ENCODE data around the gene CDH23. TPM values are rescaled to one million over a fixed set of nuclear protein-coding genes. Genes with fewer than 3 reads are reported as not detected.
A peak's percentile ranks its signal among the peaks of the same experiment; 100 is the strongest.

Gene CDH23
- total RNA-seq, 2 donors from 2014 or later: 3.9 to 4.4 TPM

DNA sequence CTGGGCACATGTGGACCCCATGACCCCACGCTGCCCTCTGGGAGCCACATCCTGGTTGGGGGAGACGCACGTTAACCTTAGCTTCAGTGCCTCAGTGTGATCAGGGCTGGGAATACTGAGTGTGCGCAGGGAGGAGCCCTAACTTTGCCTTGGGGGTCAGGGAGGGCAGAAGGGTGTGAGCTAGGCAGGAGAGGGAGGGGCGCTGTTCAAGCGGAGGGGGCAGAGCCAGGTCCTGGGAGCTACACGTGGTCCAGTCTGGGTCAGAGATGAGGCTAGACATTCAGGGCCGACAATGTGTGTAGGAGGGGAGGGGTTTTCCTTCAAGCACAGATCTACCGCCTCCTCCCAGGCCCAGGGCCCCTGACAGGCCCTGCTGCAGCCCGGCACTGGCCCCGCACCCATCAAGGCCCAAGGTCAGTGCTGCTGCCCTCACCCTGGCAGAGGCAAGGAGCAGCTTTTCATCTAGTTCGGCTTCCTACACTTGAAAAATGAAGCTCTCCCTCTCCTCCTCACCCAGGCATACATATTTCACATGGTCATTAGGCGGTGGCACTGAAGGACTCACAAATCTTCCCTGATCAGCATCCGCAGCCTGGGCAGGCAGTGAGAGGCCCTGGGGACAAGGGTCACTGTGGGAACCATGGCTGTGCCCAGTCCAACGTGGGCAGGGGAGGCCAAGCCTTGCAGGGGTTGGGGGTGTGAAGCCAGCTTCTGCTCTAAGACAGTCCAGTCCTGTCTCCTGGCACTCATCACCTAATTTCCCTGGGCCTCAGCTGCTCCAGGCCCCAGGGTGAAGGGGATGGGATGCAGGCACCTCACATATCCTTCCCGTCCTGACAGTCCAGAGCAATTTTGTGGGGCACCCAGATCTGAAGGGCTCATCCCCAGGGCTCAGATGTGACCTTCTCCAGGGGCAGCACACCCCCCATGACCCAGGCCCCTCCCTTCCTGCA lies 275.6 kb downstream of the CDH23 start:
- no peak for DNase-seq (ENCODE audit: low spot score)
- Histone ChIP-seq H3K9me3 (no peaks in the 10 kb centered on the region), H3K27ac (no peak overlapping the region), H3K4me3 (no peak overlapping the region), H3K27me3 (no peaks in the 10 kb centered on the region), H3K36me3 (no peaks in the 10 kb centered on the region), H3K4me1 (no peaks in the 10 kb centered on the region)
- TF ChIP-seq, protein P1, sequence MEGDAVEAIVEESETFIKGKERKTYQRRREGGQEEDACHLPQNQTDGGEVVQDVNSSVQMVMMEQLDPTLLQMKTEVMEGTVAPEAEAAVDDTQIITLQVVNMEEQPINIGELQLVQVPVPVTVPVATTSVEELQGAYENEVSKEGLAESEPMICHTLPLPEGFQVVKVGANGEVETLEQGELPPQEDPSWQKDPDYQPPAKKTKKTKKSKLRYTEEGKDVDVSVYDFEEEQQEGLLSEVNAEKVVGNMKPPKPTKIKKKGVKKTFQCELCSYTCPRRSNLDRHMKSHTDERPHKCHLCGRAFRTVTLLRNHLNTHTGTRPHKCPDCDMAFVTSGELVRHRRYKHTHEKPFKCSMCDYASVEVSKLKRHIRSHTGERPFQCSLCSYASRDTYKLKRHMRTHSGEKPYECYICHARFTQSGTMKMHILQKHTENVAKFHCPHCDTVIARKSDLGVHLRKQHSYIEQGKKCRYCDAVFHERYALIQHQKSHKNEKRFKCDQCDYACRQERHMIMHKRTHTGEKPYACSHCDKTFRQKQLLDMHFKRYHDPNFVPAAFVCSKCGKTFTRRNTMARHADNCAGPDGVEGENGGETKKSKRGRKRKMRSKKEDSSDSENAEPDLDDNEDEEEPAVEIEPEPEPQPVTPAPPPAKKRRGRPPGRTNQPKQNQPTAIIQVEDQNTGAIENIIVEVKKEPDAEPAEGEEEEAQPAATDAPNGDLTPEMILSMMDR (IDR thresholded peaks at IDR 0.05): no peak

DNA sequence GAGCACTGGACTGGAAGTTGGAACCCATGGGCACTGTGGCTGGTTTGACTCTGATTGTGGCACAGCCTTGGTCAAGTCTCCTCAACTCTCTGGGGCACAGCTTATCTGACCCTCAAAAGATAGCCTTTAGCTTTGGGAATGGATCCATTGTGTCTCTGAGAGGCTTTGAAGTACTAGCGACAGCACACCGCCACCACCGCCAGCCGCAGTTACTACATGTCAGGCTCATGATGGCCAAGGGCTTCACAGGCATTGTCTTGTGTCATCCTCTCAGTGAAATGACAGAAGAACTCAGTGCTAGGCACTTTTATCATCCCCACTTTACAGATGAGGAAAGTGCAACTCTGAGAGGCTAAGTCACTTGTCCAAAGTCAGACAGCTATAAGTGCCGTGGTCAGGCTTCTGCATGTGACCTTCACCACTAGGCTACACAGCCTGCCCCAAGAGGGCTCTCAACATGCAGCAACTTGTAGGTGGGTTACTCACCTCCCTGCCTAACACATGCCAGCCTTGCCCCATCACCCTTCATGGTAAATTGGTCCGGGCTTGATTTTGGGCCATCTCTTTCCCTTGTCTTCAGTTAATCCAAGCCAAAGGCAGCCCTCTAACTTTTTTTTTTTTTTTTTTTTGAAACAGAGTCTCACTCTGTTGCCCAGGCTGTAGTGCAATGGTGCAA lies 278.7 kb downstream of the CDH23 start:
- Histone ChIP-seq H3K4me3 (no peak overlapping the region), H3K4me1 (peaks cover 0 to 14% of the 10 kb centered on the region in 2 donors), H3K27ac (no peak overlapping the region), H3K9me3 (no peaks in the 10 kb centered on the region), H3K27me3 (no peaks in the 10 kb centered on the region), H3K36me3 (no peaks in the 10 kb centered on the region)
- DNase-seq (ENCODE audit: low spot score): no peak
- TF ChIP-seq, protein P1 (IDR thresholded peaks at IDR 0.05): no peak

DNA sequence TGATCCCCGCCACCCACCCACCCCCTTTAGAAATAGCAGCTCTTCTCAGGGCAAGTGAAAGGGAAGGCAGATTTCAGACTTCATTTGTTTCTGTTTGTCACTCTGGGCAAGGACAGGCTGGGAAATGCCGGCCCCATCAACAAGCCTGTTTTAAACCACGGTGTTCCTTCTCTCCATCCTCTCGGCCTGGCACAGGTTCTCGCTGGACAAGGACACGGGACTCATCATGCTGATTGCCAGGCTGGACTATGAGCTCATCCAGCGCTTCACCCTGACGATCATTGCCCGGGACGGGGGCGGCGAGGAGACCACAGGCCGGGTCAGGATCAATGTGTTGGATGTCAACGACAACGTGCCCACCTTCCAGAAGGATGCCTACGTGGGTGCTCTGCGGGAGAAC lies 280.5 kb downstream of the CDH23 start:
- H3K4me1 ChIP-seq: peaks cover 0 to 14% of the 10 kb centered on the region in 2 donors
- no peak overlapping the region for H3K4me3 ChIP-seq
- no peaks in the 10 kb centered on the region for H3K27me3 ChIP-seq
- H3K27ac ChIP-seq: no peak overlapping the region
- DNase-seq (ENCODE audit: low spot score): no peak
- no peaks in the 10 kb centered on the region for H3K9me3 ChIP-seq
- TF ChIP-seq, protein P1 (IDR thresholded peaks at IDR 0.05): no peak
- no peaks in the 10 kb centered on the region for H3K36me3 ChIP-seq

DNA sequence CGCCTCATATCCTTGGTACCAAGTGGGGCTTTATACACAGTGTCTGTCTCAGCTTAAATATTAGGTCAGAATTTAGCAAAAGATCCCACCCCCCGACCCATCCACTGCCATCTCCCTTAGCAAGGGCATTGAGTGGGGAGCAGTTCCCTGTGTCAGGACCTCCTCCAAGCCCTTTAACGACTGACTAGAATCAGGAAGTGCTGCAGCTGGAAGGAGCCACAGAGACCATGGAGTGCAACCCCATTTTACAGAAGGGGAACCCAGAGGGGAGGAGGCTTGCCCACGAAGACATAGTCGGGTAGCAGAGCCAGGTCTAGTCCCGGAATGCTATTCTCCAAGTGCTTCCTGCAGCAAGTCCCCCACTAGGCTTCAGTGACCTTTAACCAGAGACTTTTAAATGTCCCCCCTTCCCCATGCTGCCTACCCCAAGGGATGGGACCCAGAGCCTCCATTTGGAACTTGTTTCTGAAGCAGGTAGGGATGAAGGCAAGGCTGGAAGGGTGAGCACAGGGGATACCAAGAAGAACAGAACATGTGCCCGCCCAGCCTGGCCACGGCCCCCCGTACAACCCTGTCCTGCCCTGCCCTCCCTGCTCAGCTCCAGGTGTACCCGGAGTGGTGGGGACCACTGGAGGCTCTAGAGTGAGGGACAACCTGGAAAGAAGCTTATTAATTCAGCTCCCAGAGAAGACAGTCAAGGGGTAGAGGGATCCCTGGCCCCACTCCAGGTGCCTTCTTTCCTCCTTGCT lies 281.5 kb downstream of the CDH23 start:
- H3K4me3 ChIP-seq: no peak overlapping the region
- TF ChIP-seq, protein P1 (IDR thresholded peaks at IDR 0.05): no peak
- no peak overlapping the region for H3K27ac ChIP-seq
- DNase-seq (ENCODE audit: low spot score): no peak
- no peaks in the 10 kb centered on the region for H3K27me3 ChIP-seq
- no peaks in the 10 kb centered on the region for H3K36me3 ChIP-seq
- peaks cover 0 to 19% of the 10 kb centered on the region in 2 donors for H3K4me1 ChIP-seq
- no peaks in the 10 kb centered on the region for H3K9me3 ChIP-seq

DNA sequence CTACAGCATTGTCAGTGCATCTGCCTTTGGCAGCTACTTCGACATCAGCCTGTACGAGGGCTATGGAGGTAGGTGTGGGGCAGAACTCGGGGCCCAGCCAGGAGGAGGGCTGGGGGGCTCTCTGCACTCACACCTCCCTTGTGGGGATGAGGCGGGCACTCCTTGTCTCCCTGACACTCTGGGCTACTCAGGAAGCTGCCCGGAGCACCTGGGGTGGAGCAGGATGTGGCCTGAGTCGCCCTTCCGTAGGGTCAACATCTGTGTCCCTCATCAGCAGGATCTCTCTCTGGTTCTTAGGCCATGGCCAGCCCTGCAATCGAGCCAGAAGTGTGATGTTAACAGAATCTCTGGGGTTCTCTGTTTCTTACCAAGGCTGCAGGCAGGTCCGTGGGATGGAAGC lies 282.7 kb downstream of the CDH23 start:
- H3K27ac ChIP-seq: peak overlapping the region in 1 of 2 donors; percentile 2
- TF ChIP-seq, protein P1 (IDR thresholded peaks at IDR 0.05): no peak
- H3K4me1 ChIP-seq: peaks cover 0 to 23% of the 10 kb centered on the region in 2 donors

More for the DNA sequence above, 282.7 kb downstream of the CDH23 start:
- H3K4me3 ChIP-seq: no peak overlapping the region
- no peaks in the 10 kb centered on the region for H3K9me3 ChIP-seq
- H3K36me3 ChIP-seq: no peaks in the 10 kb centered on the region
- H3K27me3 ChIP-seq: no peaks in the 10 kb centered on the region
- no peak for DNase-seq (ENCODE audit: low spot score)

Data from right atrium auricular region (tissue), 2 donors.